ENCODE data around the gene INCA1.

The INCA1 gene, protein sequence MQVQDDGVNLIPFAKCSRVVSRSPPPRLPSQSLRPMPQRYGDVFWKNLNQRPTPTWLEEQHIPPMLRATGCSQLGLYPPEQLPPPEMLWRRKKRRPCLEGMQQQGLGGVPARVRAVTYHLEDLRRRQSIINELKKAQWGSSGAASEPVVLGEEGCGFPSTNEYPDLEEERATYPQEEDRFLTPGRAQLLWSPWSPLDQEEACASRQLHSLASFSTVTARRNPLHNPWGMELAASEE

DNA sequence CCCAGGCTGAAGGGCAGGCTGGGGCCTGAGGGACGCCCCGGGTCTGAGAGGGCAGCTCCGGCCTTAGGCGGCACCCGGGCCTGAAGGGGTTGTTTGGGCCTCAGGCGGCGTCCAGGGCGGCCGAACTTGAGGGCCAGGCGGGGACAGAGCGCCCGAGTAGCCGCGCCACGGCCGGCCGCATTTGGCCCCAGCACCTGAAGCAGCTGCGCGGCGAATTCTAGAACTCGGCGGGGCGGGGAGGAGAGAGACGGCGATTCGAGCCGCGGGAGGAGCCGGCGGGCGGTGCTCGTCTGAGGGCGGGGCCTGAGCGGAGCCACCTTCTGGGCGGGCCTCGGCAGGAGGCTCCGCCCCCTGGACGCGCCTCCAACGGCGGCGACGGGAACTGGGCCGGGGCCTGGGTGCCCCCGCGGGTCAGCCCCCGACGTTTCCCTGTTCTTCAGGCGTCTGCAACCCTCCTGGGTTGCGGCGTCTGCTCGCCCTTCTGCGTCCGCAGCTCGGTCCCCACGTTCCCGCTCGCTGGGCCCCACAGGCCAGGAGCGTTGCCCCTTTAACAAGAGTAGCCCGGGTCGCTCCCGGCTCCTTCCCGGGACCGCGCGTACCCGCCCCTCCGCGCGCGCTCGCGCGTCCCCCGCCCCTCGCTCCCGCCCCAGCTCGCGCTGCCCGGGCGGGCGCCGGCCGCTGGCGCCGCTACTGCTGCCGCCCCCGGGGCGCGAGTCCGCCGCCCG, at the start of gene INCA1, which contains the start of gene KIF1C:
Gene INCA1 (minus strand): TSS at position 221 of the 725 bp plus-strand sequence. CDS start 3,085 bp downstream, outside the sequence.
Gene KIF1C (plus strand): TSS at position 649 of the 725 bp plus-strand sequence. CDS start 2,297 bp downstream, outside the sequence.
- TF ChIP-seq, protein P1, sequence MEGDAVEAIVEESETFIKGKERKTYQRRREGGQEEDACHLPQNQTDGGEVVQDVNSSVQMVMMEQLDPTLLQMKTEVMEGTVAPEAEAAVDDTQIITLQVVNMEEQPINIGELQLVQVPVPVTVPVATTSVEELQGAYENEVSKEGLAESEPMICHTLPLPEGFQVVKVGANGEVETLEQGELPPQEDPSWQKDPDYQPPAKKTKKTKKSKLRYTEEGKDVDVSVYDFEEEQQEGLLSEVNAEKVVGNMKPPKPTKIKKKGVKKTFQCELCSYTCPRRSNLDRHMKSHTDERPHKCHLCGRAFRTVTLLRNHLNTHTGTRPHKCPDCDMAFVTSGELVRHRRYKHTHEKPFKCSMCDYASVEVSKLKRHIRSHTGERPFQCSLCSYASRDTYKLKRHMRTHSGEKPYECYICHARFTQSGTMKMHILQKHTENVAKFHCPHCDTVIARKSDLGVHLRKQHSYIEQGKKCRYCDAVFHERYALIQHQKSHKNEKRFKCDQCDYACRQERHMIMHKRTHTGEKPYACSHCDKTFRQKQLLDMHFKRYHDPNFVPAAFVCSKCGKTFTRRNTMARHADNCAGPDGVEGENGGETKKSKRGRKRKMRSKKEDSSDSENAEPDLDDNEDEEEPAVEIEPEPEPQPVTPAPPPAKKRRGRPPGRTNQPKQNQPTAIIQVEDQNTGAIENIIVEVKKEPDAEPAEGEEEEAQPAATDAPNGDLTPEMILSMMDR (IDR thresholded peaks at IDR 0.05), result no peak

DNA sequence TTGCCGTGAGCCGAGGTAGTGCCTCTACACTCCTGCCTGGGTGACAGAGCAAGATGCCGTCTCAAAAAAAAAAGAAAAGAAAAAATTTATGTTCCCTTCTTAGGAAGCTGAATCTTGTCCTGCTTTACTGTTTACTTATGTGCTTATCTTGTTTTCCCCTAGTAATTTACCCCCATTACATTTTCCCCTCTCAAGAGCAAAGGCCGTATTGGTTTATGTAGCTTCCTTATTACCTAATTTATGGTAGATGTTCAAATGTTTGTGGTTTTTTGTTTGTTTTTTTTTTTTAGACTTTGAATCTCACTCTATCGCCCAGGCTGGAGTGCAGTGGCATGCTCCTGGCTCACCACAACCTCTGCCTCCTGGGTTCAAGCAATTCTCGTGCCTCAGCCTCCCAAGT, 48.2 kb upstream of the INCA1 start:
- TF ChIP-seq, protein P1 (IDR thresholded peaks at IDR 0.05), result no peak

DNA sequence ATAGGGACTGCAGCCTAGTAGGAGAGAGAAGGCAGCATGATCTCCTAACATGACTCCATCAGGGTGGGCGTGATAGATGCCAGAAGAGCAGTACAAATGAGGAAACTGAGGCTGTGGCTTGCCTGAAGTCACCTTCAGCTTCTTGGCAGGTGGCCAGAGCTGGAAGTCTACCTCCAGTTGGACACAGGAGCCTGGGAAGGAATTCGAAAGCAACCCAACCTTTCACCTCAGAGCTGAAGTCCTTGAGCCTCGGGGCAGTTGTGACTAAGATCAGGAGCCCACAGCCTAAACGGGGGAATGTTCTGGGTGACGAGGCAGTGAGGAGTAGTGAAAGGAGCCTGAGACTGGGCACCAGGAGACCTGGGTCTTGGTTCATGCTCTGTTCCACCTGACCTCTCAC, 47.3 kb upstream of the INCA1 start:
- TF ChIP-seq, protein P1 (IDR thresholded peaks at IDR 0.05), result no peak

DNA sequence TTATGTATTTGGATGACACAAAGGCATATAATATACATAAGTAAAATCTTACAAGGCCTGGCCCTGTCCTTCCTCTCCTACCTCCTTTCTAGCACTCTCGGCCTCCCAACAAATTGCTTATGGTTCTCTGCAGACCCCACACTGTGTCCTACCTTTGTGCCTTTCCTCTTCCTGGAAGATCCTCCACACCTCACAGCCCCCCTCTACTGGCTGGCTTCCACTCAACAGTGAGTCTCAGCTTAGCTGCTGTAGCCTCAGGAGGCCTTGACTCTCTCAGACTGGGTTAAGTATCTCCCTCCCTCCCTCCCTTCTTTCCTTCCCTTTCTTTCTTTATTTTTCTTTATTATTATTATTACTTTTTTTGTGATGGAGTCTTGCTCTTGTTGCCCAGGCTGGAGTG, 46.2 kb upstream of the INCA1 start:
- TF ChIP-seq, protein P1 (IDR thresholded peaks at IDR 0.05), result no peak

DNA sequence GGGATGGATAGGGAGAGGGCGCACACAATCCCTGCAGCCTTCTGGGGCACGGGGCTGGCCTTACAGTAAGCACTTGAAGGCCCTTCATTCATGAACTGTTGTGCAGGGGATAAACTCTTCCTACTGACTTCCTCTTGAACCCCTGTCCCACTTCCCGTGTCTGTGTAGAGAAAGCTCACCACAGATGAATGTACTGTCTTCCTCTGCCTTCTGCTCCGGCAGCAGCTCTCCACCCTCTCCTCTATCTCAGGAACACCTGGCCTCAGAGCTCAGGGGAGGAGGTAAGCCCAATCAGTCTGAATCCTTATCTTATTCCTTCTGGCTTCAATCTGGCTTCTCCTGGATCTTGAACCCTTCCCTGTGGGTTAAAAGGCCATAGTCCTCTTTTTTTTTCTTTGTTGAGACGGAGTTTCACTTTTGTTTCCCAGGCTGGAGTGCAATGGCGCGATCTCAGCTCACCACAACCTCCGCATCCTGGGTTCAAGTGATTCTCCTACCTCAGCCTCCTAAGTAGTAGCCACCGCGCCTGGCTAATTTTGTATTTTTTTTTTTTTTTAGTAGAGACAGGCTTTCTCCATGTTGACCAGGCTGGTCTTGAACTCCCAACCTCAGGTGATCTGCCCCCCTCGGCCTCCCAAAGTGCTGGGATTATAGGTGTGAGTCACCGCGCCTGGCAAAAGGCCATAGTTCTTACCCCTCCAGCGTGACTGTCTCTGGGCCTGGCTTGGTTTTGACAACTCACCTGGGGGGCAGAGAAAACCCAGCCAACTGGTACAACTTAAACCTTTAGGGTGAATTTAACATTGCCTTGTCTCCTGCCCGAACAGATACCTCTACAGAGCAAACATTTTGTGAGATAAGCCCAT, 45.1 kb upstream of the INCA1 start:
- TF ChIP-seq, protein P1 (IDR thresholded peaks at IDR 0.05), result no peak

DNA sequence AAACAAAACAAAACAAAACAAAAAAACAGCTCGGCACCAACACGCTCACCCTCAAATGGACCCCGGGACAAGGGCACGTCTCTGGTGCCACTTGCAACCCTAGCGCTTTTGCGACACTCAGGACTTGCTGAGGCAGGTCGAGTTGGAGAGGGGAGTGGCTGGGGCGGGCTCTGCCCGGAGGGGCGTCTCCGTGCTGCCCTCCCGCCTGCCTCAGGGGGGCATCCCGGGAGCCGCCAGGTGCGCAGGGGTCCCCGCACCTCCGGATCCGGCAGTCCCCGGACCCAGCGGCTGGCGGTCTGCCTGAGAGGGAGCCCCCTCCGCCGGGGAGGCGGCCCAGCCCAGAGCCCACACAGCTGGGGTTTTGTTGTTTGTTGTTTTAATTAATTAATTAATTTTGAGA, 38.0 kb upstream of the INCA1 start, which contains the start of gene SLC52A1:
Gene SLC52A1 (minus strand): TSS at position 112 of the 400 bp plus-strand sequence. CDS start 820 bp downstream, outside the sequence.
- TF ChIP-seq, protein P1 (IDR thresholded peaks at IDR 0.05), result no peak

DNA sequence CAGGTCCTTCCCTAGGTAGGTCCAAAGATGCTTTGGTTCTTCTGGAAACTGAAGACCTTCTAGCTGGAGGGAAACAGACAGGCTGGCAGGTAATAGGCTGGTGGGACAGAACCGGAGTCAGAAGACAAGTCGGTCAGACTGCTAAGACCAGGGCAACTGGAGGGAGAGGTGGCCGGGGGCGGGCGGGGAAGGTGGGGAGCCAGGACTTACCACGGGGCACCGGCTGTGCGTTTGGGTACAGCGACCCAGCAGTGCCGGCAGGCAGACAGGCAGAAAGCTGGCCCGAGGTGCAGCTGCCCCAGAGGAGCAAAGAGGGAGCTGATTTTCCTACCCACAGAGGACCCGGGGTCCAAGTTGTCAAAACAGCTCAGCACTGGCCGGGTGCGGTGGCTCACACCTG, 37.3 kb upstream of the INCA1 start:
- TF ChIP-seq, protein P1 (IDR thresholded peaks at IDR 0.05), result no peak
